ENCODE results near the gene LRATD1.

The LRATD1 gene

DNA sequence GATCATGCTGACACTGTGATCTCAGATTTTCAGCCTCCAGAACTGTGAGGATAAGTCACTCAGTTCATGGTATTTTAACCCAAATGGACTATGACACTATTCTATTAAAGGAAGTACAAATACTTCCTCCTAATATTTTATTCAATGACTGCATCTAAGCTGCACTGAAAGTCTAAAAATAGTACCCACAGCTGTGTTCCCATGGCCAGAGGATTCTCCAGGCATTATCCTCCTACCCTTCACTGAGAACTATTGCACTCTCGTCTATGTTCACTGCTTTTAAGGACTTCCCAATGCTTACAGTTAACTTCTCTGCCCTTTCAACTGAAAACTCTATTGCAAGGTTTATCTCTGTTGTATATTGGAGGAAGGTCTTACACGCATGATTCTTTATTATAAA lies 15.2 kb downstream of the LRATD1 start:
- no peak overlapping the region for H3K27ac ChIP-seq
- TF ChIP-seq CTCF (IDR thresholded peaks at IDR 0.05) = no peak
- no peak for TF ChIP-seq ZFX (IDR thresholded peaks at IDR 0.05; ENCODE audit: borderline replicate concordance)

- H3K27ac ChIP-seq = peak overlapping the region; percentile 35
- TF ChIP-seq CTCF (IDR thresholded peaks at IDR 0.05) (no peak), ZFX (IDR thresholded peaks at IDR 0.05; ENCODE audit: borderline replicate concordance) (no peak)
These were observed 17.5 kb downstream of the LRATD1 start for GRCh38 chr2:14650066-14650465.

- no peak overlapping the region for H3K27ac ChIP-seq
- TF ChIP-seq ZFX (IDR thresholded peaks at IDR 0.05; ENCODE audit: borderline replicate concordance) (no peak), CTCF (IDR thresholded peaks at IDR 0.05) (no peak)
These were observed 22.3 kb downstream of the LRATD1 start for GRCh38 chr2:14654835-14655282.

DNA sequence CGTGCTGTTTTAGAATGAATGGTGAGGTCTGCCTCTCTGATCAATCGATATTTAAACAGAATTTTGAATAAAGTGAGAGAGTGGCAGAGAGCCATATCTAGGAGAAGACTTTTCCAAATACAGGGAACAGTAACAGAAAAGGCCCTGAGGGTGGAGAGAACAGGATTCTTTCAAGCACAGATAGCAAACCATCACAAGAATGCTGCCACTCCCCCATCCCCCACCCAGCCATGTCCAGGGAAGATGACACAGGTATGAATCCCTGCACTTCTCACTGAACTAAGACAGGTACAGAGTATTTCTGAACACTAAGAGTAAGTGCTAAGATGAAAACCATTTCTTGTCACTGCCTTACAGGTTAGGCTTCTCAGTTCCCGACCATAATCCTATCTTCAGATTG lies 23.6 kb downstream of the LRATD1 start:
- TF ChIP-seq ZFX (IDR thresholded peaks at IDR 0.05; ENCODE audit: borderline replicate concordance) (no peak), CTCF (IDR thresholded peaks at IDR 0.05) (no peak)
- no peak overlapping the region for H3K27ac ChIP-seq

DNA sequence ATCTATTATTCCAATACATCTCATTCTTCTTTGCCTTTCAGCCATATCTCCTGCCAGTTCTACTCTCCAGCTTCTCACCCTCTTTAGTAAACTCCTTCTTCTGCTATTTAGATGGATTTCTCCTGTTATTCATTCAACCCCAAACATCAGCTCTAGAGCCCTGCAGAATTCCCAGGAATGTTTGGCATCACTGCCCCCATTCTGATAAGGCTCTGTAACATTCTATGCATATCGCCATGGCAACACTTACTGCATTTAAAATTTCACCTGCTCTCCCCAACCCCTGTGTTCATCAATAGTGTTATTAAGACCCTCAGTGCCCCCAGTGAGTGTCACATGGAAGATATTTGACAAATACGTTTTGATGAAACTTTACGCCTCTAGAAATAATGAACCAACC lies 28.6 kb downstream of the LRATD1 start:
- TF ChIP-seq ZFX (IDR thresholded peaks at IDR 0.05; ENCODE audit: borderline replicate concordance) (no peak), CTCF (IDR thresholded peaks at IDR 0.05) (no peak)
- H3K27ac ChIP-seq = no peak overlapping the region

DNA sequence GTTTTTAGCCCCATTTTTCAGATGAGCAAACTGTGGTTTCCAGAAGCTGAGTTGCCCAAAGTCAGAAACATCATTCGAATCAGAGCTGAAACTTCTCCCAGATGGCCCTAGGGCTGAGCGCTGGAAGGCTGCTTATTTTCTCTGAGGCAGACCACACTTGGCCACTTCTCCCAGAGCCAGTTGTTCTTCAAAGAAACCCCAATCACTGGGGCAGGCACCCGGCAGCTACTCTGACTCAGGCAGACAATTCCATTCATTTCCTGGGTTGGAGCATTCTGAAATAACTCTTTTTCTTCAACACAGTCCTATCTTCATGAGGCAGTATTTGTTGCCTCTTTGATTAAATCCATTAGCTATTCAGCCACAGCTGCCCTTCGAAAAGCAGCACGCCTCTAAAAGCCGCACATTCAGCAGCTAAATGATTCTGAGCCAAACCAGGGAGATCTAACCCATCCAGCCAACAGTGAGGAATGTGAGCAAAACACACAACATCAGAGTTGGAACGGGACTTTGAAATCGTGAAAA lies 40.9 kb downstream of the LRATD1 start:
- H3K27ac ChIP-seq = no peak overlapping the region
- TF ChIP-seq CTCF (IDR thresholded peaks at IDR 0.05) (no peak), ZFX (IDR thresholded peaks at IDR 0.05; ENCODE audit: borderline replicate concordance) (no peak)

- TF ChIP-seq ZFX (IDR thresholded peaks at IDR 0.05; ENCODE audit: borderline replicate concordance) = no peak
- no peak for TF ChIP-seq CTCF (IDR thresholded peaks at IDR 0.05)
- H3K27ac ChIP-seq = no peak overlapping the region
These were observed 43.0 kb downstream of the LRATD1 start for GRCh38 chr2:14675489-14675888.

Measured in 22Rv1 (cell line).